HG02884 (cell line): ENCODE measurements around the gene ANKRD33B.
"Not testable (repeated sequence)": the region's sequence is repeated elsewhere in the genome, so short reads cannot be mapped to it uniquely, and the experiment has no call there.

ENCODE experiments used
- ATAC-seq: cut with Tn5 transposase; IDR thresholded peaks from one replicate; pipeline ENCODE4 v1.9.1; 2021; ENCODE audit warnings: mild to moderate bottlenecking, moderate library complexity; ENCODE audit not compliant: unreplicated experiment

Gene ANKRD33B

DNA sequence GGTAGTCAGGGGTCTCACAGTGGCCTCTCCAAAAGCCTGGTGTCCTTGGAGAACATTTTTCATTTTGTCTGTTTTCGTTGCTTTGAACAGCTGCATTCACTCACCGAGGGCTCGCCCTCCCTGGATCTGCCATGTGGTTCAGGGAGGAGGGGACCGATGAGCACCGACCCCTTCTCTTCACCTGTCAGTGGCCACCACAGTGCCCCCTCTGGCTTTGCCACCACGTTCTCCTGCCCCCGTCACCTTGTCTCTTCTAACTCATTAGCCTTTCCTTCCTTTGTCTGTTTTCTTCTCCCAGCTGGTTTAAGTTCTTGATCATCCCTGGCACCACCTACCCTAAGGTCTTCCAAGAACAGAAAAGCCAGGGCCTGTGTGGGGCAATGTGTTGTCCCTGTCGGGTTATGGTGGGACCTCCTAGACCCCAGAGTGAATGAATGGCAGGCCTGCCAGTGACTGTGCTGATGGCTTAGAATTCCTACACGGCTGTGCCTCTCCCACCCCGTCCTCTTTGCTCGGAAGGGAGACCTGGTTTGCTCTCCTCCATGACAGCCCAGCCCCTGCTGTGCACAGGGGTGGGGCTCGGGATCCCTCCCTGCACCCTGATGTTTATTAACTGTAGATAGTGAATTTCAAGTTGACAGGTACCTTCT, 90.0 kb downstream of the ANKRD33B start:
- ATAC-seq, result no peak

DNA sequence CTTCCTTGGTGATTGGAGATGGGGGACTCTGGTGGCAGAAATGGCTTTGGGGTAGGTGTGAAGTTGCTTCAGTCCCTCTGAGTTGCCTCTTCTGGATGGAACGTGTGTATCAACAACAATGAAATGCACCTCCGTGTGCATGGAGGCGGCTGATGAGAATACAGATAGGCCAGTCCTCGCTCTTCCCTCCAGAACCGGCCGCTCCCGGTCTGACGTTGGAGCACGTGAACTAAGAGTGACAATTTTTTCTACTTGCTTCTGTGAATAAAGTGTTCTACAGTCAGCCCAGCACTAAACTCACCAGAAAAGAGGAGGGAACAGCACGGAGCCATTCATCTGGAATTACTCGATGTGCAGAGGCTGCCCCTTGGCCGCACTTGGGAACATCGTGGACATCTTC, 90.7 kb downstream of the ANKRD33B start:
- no peak for ATAC-seq

DNA sequence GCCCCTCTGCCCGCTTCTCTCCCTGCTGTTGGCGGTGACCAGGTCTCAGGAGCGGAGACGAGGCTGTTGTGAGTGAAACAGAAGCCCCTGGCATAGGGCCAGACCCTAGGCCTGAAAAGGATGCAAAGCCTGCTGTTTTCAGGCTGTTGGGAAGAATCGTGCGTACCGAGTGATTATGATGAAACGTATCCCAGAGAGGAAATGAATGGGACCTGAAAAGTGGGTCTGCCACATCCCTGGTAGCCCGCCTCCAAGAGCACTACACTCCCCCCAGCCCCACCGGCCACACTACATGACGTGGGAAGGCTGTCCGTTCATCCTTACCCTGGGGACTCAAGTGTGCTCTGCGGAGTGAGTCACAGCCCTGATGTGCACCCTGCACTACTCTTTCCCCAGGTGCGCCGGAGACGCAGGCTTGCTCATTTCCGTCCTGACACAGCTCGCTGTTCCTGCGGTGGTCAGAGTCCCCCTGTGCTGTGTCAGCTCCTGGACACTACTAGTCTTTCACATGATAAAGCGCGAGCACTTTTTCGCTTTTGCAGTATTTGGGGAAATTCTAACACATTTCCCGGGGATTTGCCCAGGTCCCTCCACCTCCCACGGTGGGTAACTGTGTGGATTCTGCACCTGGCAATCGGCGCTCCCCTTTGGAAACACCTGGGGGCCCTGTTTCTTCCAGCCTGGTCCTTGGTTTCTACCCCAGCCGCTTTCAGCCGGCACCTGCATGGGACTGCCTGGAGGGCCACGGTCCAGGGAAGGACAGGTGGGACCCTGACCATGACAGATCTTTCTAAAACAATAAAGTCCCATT, 91.5 kb downstream of the ANKRD33B start:
- no peak for ATAC-seq

DNA sequence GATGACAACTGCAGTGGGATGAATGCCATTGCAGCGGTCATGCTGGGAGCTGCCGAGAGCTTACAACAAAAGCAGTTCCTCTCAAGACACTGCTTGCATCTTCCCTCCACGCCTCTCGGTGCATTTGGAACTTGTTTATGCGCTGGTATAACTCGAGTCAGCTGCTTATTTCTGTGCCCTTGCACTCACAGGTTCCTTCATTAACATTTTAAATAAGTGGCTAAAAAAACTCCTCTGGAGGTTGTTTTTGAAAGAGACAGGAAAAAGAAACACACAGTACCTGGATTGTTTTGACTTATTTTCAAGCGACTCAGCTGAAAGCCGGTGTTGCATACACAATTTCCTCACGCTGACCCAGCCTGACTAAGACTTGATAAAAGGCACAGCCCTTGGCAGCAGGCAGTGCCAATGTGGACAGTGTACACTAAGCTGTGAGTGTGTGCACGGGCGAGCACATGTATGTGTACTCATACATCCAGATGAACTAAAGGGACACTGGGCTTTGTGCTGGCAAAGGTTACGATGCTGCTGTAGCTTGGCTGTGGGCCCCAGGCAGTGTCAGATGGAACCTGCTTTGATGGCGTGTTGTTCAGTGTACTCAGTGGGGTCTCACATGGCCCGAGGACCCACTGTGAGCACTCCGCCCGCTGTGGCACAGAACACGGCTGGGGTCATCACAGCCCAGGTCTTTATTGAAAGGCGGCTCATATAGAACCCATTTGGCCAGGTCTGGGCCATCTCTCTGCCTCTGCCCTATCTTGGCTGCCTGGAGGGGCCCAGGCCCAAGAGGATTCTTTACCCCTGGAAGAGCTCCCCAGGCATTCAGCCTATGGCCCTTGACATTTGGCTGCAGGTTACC, 92.3 kb downstream of the ANKRD33B start:
- no peak for ATAC-seq

- no peak for ATAC-seq
These were observed 94.4 kb downstream of the ANKRD33B start for GRCh38 chr5:10658265-10658664.

DNA sequence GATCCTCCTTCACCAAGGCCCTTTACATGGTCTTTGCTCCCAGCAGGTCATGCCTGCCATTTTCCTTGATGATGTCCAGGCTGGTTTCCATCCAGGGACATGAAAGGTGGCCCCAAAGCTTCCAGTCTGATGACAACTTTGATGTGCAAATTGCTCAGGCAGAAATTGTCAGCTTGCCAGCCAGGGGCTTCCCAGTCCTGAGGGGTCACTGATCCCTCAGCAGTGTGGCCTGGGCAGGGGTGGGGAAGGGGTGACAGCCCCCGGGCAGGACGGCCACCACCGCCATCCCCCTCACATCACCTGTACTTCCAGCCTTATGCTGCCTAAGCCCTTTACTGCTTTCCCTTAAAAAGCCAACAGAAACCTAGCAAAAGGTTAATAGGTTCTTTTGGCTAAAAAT, 96.3 kb downstream of the ANKRD33B start:
- no peak for ATAC-seq

GRCh38 chr5:10660720-10661387, 97.0 kb downstream of the ANKRD33B start:
- no peak for ATAC-seq

- ATAC-seq, result no peak
These were observed 97.5 kb downstream of the ANKRD33B start for GRCh38 chr5:10661401-10661800.

DNA sequence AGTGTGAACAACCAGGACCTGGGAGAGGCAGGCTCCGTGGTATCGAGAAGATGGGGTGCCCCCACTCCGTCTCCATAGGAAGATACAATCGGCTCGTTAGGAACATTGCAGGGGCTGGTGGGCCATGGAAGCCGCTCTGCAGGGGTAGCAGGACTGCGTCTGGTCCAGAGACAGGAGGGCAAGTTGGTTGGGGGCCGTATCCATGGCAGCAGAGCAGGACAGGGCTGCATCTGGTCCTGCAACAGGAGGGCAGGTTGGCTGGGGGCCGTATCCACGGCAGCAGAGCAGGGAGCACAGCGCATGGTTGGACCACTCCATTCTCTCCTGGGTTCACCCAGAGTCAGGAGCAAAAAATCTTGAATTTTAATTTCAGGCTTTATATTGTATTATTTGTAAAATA, 98.2 kb downstream of the ANKRD33B start:
- ATAC-seq, result no peak

DNA sequence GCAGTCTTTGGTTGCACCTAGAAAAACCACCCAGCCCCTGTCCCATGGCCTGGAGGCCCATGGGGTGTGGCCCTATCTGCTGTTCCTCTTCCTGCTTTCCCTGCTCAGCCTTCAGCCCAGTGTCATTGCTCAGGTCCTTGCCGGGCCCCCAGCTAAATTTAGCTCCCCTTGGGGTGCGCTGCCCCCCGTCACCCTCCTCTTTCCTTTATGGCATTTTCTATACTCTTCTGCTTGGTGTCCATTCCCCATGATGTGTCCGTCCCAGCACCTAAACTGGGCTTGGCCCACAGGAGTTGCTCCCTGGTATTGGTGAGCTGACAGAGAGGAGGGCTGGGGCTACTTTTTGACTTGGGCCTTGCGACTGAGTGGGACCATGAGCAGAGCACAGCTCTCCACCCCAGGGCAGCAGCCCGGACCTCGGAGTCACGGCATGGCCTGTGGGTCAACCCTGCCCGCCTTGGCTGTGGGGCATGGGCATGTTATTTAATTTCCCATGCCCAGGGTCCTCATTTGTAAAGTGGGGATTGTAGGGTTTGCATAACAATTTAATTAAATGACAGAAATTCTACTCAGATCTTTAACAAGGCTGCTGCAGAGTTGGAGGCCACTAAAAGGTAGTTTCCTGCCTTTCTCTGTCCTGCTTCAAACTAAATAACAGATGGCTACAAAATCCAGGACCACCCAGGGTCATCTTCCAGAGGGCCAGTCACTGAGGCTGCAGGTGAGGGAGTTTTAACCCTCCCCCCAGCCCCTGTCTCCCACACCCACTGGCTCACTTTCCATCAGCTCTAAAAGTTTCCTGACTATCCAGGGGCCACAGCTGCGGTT, 99.0 kb downstream of the ANKRD33B start:
- ATAC-seq, result no peak

DNA sequence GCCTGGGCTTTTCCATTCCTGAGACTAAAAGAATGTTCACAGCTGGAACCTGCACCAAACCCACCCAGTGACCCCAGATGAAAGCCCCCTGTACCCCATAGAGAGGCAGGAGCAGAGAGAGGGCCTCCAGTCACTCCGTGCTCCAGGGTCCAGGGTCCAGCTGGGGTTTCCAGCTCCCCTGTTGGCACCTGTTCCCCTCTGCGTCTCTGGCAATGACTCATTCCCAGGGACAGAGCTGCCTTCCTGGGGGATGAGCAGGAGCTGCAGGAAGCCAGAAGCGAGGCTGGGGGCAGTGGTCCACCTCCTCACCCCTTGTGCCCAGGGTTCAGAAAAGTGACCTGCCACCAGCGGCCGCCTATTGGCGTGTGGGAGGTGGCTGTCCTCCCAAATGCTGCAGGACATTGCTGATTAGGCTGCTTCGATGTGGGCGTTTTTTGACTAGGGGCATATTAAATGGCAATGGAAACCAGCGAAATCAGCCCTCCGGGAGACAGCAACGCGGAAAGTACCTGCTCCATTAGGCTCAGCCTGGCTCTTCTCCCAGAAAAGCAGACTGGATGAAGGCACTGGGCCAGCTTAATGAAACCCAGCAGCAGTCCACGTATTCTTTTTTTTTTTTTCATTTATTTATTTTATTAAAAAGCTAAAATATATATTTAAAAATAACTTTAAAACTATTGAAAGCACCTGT, 99.8 kb downstream of the ANKRD33B start:
- ATAC-seq, result no peak

- not testable (repeated sequence) for ATAC-seq
These were observed 100.4 kb downstream of the ANKRD33B start for GRCh38 chr5:10664180-10664769.

DNA sequence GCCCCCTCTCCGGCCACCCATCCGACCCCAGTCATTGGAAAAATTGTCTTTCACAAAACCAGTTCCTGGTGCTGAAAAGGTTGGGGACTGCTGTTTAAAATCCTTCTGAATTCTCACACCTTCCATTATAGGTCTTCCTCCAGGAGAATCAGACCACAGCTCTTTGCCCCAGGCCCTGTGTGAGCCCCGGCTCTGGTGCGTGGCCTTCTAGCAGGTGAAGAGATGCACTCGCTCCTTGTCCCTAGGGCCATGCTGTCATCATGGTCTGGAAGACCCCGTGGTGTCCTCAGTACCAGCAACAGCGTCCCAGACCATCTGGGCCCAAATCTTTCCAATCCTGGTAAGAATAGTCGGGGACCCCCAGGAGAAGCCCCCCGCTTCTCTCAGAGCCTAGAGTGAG, 101.9 kb downstream of the ANKRD33B start:
- no peak for ATAC-seq

- ATAC-seq, result no peak
These were observed 102.8 kb downstream of the ANKRD33B start for GRCh38 chr5:10666531-10667299.

- no peak for ATAC-seq
These were observed 103.7 kb downstream of the ANKRD33B start for GRCh38 chr5:10667431-10668057.

- ATAC-seq, result no peak
These were observed 104.8 kb downstream of the ANKRD33B start for GRCh38 chr5:10668697-10669096.

- no peak for ATAC-seq
These were observed 106.1 kb downstream of the ANKRD33B start for GRCh38 chr5:10669983-10670382.
